Peyer's patch (tissue), 4 donors: ENCODE results near the gene RNU1-3. TPM values are rescaled to one million over a fixed set of nuclear protein-coding genes. Genes with fewer than 3 reads are reported as not detected.
"Not testable (repeated sequence)": the region's sequence is repeated elsewhere in the genome, so short reads cannot be mapped to it uniquely, and the experiment has no call there.

Experiments used
- DNase-seq, 3 donors: peaks; one replicate each; pipeline ENCODE4 v3.0.0-alpha.2; 2017 to 2019
- H3K27ac ChIP-seq, 4 donors: fragments of 200-600 bp; sonication (generic); one replicate each; pipeline ENCODE4 v1.5.1; 2016 to 2019
- H3K27me3 ChIP-seq, 2 donors: fragments of 200-600 bp; sonication (generic); one replicate each; pipeline ENCODE4 v1.5.1; 2019
- H3K36me3 ChIP-seq, 3 donors: fragments of 200-600 bp; sonication (generic); one replicate each; pipeline ENCODE4 v1.5.1; 2016 to 2019
- H3K4me1 ChIP-seq, 4 donors: fragments of 200-600 bp; sonication (generic); one replicate each; pipeline ENCODE4 v1.5.1; 2016 to 2019
- H3K4me3 ChIP-seq, 4 donors: fragments of 200-600 bp; sonication (generic); 1 replicate in 3 of 4; 2 replicates in 1 of 4; pipeline ENCODE4 v1.5.1; 2016 to 2019; ENCODE audit warnings: mild to moderate bottlenecking in 1 of 4
- H3K9me3 ChIP-seq, 4 donors: fragments of 200-600 bp; sonication (generic); one replicate each; pipeline ENCODE4 v1.5.1; 2016 to 2019; ENCODE audit warnings: mild to moderate bottlenecking in 1 of 4
- total RNA-seq, 4 donors: library from RNA; depleted of rRNA; stranded (reverse); fragments of >200 nt; gene quantifications; one replicate each; pipeline ENCODE4 v1.1.0, GENCODE V29; 2016

RNU1-3 gene
- total RNA-seq, 4 donors from 2014 or later = under 0.01 TPM

GRCh38 chr1:16658234-16658633 lies 8.5 kb downstream of the RNU1-3 start:
- H3K9me3 ChIP-seq, H3K4me3 ChIP-seq, H3K27ac ChIP-seq, H3K27me3 ChIP-seq, H3K36me3 ChIP-seq, DNase-seq, H3K4me1 ChIP-seq: not testable (repeated sequence)

- not testable (repeated sequence) for H3K36me3 ChIP-seq, DNase-seq, H3K27ac ChIP-seq, H3K4me1 ChIP-seq, H3K4me3 ChIP-seq, H3K27me3 ChIP-seq, H3K9me3 ChIP-seq
Observed at GRCh38 chr1:16656981-16657683, 9.6 kb downstream of the RNU1-3 start.

DNA sequence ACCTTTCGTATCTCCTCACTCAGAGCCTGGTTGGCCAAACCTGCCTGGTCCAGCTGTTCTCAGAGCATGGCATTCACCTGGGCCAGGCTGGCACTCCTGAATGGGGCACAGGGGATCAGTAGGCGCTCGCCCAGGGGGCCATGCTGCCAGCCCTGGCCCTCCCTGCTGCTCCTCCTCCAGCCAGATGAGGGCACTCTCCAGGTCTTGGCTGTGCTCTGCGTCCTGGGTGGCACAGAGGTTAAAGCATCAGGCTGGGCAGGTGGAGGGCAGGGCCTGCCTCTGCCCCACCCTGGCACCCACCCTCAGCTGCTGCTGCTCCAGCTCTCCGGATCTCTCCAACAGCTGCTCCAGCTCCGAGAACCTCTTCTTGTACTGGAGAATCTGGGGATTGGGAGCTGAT lies 10.2 kb downstream of the RNU1-3 start:
- DNase-seq, H3K27ac ChIP-seq, H3K27me3 ChIP-seq: not testable (repeated sequence)

DNA sequence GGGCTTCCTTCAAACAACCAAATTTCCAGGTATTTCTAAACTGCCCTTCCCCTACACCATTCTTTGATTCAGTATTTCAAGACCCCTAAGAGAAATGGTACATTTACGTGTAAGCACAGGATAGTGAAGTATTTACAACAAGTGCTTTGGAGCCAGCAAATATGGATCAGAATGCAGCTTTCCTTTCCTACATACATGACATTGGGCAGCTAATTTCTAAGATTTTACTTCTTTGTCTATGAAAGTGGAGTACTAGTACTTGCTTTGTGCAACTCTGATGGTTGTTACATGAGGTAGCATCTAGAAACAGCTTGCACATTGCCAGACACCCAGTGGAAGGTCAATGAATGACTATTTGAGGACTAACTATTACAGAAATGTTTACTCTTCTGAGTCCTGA lies 15.2 kb downstream of the RNU1-3 start:
- H3K36me3 ChIP-seq, H3K4me1 ChIP-seq, H3K9me3 ChIP-seq, H3K27me3 ChIP-seq, DNase-seq, H3K27ac ChIP-seq, H3K4me3 ChIP-seq: not testable (repeated sequence)

More for the DNA sequence above, 10.2 kb downstream of the RNU1-3 start:
- not testable (repeated sequence) for H3K9me3 ChIP-seq, H3K36me3 ChIP-seq, H3K4me1 ChIP-seq, H3K4me3 ChIP-seq

DNA sequence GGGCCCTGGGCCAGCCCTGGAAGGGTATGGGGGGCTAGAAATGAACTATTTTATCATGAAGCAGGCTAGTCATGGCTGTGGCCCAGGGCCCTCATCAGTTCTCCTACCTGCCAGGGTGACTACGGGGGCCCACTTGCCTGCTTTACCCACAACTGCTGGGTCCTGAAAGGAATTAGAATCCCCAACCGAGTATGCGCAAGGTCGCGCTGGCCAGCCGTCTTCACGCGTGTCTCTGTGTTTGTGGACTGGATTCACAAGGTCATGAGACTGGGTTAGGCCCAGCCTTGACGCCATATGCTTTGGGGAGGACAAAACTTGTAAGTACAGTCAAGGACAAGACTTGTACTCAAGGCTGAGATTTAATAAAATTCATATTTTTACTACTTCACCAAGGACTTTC lies 16.8 kb downstream of the RNU1-3 start:
- H3K27me3 ChIP-seq, H3K9me3 ChIP-seq, H3K4me1 ChIP-seq, H3K4me3 ChIP-seq, H3K27ac ChIP-seq, H3K36me3 ChIP-seq: not testable (repeated sequence)
- peak in 1 of 3 donors; percentile 45 for DNase-seq

DNA sequence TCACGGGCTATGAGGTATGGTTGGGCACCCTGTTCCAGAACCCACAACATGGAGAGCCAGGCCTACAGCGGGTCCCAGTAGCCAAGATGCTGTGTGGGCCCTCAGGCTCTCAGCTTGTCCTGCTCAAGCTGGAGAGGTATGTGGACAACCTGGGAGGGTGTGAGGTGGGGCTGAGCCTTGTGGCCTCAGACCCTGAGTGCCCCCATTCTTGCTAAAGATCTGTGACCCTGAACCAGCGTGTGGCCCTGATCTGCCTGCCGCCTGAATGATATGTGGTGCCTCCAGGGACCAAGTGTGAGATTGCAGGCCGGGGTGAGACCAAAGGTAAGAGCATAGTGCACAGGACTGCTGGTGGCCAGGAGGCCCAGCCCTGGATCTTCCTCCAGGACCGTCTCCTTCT lies 17.4 kb downstream of the RNU1-3 start:
- not testable (repeated sequence) for H3K9me3 ChIP-seq, H3K36me3 ChIP-seq, H3K4me3 ChIP-seq, H3K27ac ChIP-seq, H3K27me3 ChIP-seq
- peaks cover 4 to 11% (median 7%) of the 10 kb centered on the region in 4 donors for H3K4me1 ChIP-seq
- peak in 2 of 3 donors; percentile 34 to 51 for DNase-seq

- H3K27me3 ChIP-seq = not testable (repeated sequence)
Observed at GRCh38 chr1:16648756-16649155, 18.0 kb downstream of the RNU1-3 start.

DNA sequence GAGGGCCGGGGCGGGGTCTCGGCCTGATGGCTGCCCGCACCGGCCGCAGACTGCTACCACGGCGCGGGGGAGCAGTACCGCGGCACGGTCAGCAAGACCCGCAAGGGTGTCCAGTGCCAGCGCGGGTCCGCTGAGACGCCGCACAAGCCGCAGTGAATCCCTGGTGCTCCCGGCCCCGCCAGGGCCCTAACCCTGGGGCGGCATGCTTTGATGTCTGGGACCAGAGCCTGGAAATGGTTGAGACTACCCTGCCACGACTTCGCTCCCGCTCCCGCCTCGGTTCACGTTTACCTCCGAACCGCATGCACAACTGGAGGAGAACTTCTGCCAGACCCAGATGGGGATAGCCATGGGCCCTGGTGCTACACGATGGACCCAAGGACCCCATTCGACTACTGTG lies 18.5 kb downstream of the RNU1-3 start:
- DNase-seq = peak in 1 of 3 donors; percentile 24
- peaks cover 4 to 19% (median 13%) of the 10 kb centered on the region in 4 donors for H3K4me1 ChIP-seq
- H3K4me3 ChIP-seq, H3K36me3 ChIP-seq, H3K27me3 ChIP-seq, H3K9me3 ChIP-seq, H3K27ac ChIP-seq: not testable (repeated sequence)

More at GRCh38 chr1:16648756-16649155, 18.0 kb downstream of the RNU1-3 start:
- H3K36me3 ChIP-seq, H3K9me3 ChIP-seq, H3K27ac ChIP-seq, H3K4me3 ChIP-seq: not testable (repeated sequence)
- H3K4me1 ChIP-seq = peaks cover 4 to 14% (median 8%) of the 10 kb centered on the region in 4 donors
- DNase-seq = peak in 1 of 3 donors; percentile 31

GRCh38 chr1:16647179-16648176 lies 19.3 kb downstream of the RNU1-3 start:
- Histone ChIP-seq H3K4me1 (peaks cover 7 to 26% (median 21%) of the 10 kb centered on the region in 4 donors), H3K4me3 (peak overlapping the region in 3 of 4 donors; percentile 25 to 41 (median 33))
- H3K27me3 ChIP-seq, H3K36me3 ChIP-seq, H3K9me3 ChIP-seq, H3K27ac ChIP-seq: not testable (repeated sequence)
- DNase-seq = peak in 1 of 3 donors; percentile 53

DNA sequence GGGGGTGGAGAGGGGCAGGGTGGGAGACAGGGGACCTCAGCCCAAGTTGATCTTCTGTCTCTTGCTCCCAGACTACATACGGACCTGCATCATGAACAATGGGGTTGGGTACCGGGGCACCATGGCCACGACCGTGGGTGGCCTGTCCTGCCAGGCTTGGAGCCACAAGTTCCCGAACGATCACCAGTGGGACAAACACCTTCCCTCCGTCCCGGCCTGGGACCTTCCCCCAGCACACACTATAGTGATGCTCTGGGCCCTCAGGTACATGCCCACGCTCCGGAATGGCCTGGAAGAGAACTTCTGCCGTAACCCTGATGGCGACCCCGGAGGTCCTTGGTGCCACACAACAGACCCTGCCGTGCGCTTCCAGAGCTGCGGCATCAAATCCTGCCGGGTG lies 20.0 kb downstream of the RNU1-3 start:
- not testable (repeated sequence) for H3K36me3 ChIP-seq, H3K4me3 ChIP-seq, H3K27me3 ChIP-seq, DNase-seq, H3K9me3 ChIP-seq, H3K27ac ChIP-seq
- H3K4me1 ChIP-seq = peaks cover 7 to 29% (median 23%) of the 10 kb centered on the region in 4 donors

- peaks cover 7 to 32% (median 23%) of the 10 kb centered on the region in 4 donors for H3K4me1 ChIP-seq
- H3K27me3 ChIP-seq, H3K36me3 ChIP-seq, H3K9me3 ChIP-seq, H3K27ac ChIP-seq: not testable (repeated sequence)
- DNase-seq = peak in 2 of 3 donors; percentile 48 to 57
- peak overlapping the region in 1 of 4 donors; percentile 64 for H3K4me3 ChIP-seq
Observed at GRCh38 chr1:16646061-16646664, 20.6 kb downstream of the RNU1-3 start.
